ENCODE measurements around the gene RFX1.
"Not testable (repeated sequence)": the region's sequence is repeated elsewhere in the genome, so short reads cannot be mapped to it uniquely, and the experiment has no call there.

Gene RFX1

DNA sequence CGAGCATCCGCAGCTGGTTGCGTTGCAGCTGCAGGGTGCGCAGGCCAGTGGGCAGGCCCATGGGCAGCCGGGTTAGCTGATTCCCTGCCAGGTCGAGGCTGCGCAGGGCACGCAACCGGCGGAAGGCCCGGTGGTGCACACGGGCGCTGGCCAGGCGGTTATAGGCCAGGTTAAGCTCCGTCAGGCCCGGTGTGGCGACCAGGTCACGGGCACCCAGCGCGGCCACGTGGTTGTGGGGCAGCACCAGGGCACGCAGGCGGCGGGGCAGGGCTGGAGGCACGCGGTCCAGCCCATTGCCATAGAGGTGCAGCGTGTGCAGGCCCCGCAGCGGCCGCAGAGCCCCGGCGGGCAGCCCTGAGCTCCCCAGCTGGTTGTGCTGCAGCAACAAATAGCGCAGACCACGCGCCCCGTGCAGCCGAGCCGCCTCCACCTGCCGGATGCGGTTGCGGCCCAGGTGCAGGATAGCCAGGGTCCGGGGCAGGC lies 73.2 kb downstream of the RFX1 start:
- no peak for DNase-seq

DNA sequence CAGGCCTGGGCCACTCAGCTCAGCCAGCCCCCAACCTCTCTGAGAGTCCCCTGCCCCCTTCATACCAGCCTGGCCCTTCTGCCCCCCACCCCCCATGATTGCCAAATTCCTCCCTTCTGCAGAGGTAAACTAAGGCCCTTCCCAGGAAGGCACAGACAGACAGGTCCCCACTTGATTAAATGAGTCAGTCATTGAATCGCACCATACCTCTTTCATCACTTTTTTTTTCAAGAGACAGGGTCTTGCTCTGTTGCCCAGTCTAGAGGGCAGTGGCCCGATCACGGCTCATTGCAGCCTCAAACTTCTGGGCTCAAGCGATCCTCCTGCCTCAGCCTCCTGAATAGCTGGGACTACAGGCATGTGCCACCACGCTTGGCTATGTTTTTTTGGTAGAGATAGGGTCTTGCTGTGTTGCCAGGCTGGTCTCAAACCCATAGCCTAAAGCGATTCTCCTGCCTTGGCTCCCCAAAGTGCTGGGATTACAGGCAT lies 73.9 kb downstream of the RFX1 start:
- no peak for DNase-seq

DNA sequence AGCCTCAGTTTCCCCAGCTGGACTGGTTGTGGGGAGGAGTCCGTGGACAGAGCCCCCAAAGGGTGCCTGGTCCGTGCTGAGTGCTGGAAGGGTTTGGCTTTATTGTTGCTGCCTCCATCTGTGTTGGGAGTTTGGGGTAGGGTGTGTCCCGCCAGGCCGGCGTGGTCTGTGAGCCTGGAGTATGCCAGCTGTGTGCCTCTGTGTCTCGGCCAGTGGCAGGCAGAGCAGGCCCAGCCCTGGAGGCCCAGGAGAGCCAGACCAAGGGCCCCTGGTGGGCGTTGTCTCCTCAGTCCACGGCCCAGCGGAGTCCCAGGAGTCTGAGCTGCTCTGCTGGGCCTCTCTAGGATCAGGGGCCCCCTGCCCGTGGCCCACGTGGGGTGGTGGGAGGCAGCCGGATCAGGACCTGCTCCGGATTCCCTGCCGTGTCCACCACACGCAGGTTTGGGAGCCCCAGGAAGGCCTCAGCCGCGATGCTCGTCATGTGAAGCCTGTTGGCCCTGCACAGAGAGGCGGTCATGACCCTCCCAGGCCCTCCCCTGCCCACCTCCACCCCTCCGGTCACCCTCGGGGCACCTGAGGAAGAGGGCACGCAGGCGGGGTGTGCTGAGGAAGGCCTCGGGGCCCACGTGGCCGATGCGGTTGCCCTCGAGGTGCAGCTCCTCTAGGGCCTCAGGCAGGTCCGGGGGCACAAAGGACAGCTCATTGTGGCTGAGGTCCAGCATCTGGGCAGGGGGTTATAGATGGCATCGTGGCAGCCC lies 74.5 kb downstream of the RFX1 start:
- no peak for DNase-seq

DNA sequence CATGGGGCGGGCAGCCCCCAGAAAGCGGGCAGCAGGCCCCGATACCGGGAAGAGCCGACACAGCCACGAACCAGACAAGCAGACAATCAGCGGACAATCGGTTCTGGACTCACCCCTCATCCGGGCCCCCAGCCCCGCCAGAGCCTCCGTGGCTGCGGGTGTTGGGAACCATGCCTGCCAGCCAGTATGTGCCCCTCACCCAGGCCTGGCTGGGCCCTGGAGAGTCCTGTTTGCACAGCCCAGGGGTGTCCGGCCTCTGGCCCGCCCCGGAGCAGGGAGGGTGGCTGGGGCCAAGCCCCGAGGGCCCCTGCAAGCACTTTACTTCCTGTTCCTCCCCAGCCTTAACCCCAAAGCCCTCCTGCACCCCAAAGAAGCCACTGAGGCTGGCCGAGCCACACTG lies 75.7 kb downstream of the RFX1 start:
- no peak for DNase-seq

DNA sequence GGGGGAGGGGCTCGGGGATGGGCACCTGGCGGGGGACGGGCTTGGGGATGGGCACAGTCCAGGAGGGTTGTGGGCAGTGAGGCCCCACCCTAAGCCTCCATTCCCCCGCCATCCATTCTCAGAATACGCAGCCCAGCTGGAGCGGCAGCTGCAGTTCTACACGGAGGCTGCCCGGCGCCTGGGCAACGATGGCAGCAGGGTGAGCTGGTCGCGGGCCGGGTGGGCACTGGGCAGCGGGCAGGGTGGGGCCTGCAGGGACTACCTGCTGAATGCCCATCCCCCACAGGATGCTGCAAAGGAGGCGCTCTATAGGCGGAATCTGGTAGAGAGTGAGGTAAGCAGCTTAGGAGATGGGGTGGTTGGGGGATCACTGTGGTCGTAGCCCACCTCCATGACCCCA lies 76.2 kb downstream of the RFX1 start:
- no peak for DNase-seq

DNA sequence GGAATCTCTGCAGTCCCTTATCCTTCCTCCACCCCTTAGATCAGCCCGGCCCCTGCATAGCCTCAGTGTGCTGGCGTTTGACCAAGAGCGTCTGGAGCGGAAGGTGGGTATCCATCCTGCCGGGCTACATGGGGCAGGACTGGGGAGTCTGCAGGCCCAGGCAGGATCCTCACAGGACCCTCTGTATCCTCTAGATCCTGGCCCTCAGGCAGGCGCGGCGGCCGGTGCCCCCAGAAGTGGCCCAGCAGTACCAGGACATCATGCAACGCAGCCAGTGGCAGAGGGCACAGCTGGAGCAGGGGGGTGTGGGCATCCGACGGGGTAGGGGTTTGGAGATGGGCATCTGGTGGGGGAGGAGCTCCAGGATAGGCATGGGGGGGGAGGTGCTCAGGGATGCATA lies 76.8 kb downstream of the RFX1 start:
- DNase-seq: no peak

DNA sequence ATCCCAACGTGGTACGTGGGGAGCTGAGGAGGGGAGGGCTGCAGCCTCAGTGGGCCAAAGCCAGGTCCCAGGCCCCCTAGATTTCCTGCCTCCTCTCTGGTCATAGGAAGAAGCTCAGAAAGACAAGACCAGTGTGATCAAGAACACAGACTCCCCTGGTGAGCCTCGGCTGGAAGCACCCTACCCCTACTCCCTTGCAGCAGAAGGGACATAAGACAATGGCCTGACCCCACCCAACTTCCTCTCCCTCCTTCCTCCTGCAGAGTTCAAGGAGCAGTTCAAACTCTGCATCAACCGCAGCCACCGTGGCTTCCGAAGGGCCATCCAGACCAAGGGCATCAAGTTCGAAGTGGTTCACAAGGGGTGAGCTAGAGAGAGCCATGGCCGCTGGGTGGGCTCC lies 79.4 kb downstream of the RFX1 start:
- DNase-seq: no peak

DNA sequence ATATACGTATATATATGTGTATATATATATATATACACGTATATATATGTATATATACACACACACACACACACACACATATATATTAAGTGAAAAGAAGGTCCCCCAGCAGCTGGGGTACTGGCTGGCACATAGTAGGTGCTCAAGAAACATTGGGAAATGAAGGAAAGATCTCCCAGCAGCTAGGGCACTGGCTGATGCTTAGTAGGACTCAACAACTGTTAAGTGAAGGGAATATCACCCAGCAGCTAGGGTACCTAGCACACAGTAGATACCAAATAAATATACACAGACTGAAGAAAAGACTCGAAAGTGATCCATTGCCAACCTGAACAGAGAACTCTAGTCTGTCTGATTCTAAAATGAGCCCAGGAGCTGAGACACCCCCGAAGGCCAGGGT lies 80.1 kb downstream of the RFX1 start:
- no peak for DNase-seq

DNA sequence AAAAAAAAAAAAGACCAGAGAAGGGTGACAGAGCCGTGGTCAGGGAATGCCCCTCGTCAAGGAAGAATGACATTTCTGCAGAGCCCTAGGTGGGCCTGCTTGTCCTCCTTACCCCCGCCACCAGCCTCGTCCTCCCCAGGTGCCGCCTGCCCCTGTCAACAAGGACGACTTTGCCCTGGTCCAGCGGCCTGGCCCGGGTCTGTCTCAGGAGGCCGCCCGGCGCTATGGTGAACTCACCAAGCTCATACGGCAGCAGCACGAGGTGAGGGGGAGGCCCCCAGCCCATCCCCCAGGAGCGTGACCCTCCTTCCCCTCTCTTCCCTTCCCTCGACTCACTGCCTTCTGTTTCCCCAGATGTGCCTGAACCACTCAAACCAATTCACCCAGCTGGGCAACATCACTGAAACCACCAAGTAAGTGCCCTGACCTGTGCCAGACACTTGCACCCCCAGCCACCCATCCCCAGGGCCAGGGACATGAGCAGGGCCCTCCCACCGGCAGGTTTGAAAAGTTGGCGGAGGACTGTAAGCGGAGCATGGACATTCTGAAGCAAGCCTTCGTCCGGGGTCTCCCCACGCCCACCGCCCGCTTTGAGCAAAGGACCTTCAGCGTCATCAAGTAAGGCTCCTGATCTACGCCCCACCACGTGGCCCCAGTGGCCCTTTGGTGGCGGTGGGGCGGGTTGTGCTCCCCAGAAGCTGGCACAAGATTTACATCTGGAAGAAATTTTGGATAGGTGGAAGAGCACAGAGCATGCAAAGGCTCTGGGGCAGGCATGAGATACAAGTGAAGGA lies 82.7 kb downstream of the RFX1 start:
- DNase-seq: no peak

DNA sequence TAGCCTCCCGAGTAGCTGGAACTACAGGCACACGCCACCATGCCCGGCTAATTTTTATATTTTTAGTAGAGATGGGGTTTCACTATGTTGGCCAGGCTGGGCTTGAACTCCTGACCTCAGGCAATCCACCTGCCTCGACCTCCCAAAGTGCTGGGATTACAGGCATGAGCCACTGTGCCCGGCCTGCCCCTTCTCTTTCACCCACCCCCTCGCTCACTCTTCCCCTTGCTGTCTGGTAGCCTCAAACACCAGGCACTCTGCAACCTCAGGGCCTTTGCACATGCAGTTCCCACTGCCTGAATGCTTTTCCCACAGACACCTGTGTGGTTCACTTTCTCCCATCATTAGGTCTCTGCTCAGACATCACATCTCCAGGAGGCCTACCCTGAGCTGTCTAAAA lies 84.0 kb downstream of the RFX1 start:
- not testable (repeated sequence) for DNase-seq

DNA sequence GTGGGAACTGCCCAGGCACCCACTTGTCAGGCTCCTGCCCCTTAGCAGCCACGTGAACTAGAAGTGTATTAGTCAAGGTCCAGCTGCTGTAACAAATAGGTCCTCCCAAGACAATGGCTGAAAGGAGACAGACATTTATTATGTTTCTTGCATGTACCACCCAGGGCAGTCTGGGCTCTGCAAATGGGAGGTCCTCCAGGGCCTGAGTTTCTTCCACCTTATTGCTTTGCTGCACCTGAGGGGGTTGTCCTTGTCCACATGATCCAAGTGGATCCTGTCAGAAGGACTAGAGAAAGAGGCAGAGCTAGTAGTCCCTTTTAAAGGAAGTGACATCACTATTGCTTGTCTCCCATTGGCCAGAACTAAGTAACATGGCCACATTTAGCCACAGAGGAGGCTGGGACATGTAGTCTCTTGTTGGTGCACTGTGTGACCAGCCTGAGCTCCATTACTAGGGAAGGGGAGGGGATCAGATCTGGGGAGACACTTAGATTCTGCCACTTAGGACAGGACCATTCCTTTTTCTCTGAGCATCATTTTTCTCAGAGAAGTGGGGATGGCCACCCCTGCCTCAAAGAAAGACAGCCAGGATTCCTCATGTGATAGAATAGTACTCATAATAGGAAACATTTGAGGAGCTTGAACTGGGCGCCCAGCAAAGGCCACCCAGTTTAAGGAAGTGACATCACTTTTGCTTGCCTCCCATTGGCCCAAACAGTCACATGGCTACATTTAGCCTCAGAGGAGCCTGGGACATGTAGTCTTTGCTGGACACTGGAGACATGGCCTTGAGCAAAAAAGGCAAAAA lies 85.0 kb downstream of the RFX1 start:
- no peak for DNase-seq

DNA sequence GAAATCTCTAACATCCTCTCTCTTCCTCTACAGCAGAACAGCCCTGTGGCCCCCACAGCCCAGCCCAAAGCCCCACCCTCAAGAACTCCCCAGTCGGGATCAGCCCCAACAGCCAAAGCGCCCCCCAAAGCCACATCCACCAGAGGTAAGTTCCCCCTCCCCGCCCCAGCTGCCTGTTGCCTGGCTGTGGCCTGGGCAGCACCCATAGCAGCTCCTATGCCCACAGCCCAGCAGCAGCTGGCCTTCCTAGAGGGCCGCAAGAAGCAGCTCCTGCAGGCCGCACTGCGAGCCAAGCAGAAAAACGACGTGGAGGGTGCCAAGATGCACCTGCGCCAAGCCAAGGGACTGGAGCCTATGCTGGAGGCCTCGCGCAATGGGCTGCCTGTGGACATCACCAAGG lies 85.6 kb downstream of the RFX1 start:
- DNase-seq: no peak

DNA sequence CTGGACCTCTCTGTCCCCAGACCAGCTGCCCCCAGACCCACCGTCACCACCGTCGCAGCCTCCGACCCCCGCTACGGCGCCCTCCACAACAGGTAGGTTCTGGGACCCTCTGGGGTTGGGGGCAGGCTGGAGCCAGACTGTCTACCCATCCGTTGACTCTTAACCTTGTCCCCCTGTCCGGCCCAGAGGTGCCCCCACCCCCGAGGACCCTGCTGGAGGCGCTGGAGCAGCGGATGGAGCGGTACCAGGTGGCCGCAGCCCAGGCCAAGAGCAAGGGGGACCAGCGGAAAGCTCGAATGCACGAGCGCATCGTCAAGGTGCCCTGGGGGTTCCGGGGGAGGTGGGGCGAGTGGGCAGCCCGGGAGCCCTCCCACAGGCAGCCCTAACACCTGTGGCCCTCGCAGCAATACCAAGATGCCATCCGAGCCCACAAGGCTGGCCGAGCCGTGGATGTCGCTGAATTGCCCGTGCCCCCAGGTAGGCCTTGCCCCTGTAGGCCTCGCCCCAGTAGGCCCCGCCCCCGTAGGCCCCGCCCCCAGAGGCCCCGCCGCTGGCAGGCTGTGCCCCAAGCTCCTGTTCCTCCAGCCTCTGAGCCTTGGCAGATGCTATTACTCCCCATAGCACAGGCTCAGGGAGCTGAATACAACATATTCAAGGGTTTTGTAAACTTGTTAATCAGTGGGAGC lies 87.3 kb downstream of the RFX1 start:
- no peak for DNase-seq

DNA sequence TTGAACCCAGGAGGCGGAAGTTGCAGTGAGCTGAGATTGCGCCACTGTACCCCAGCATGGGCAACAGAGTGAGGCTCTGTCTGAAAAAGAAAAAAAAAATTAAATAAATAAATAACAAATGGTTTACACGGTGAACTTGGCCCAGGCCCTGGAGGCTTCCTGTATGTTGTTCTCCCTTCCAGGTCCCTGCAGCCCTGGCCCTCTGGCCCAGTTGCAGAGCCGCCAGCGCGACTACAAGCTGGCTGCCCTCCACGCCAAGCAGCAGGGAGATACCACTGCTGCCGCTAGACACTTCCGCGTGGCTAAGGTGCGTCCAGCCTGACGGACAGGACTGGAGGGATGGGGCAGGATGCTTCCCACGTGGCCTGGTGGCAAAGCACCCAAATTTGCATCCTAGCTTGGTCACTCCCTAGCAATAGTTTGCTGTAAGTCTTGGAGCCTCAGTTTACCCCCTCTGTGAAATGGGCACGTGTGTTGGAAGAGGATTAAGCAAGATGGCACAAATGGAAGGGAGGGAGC lies 88.2 kb downstream of the RFX1 start:
- DNase-seq: no peak

DNA sequence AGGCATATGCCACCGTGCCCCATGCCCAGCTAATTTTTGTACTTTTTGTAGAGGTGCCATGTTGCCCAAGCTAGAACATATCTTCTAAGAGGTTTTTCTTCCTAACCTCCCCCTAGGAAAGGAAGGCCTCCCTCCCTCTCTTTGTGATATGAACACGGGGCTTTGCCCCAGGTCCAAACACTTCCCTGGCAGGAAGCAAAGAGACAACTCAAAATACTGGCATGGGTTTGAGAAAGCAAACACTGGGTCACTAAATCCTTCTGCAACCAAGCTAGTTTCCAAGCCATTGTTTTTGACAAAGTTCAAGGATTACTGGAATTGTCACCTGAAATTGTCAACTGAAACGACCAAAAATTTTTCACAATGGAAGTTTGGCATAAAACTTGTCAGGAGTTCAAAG lies 91.3 kb downstream of the RFX1 start:
- no peak for DNase-seq

DNA sequence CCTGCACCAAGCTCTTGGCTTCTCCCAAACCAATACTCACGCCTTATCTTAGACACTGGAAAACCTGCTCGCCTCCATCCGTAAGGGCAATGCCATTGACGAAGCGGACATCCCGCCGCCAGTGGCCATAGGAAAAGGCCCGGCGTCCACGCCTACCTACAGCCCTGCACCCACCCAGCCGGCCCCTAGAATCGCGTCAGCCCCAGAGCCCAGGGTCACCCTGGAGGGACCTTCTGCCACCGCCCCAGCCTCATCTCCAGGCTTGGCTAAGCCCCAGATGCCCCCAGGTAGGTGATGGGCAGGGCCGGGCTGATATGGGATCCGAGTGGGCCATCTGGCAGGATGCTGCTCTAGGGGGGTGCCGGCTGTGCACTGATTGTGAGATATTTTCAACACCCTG lies 92.8 kb downstream of the RFX1 start:
- no peak for DNase-seq
